HG03060 (cell line): ENCODE measurements around the gene PRAMEF20.

Source experiments
- ATAC-seq: cut with Tn5 transposase; IDR thresholded peaks from one replicate; pipeline ENCODE4 v1.9.1; 2021; ENCODE audit warnings: low read depth, moderate number of reproducible peaks; ENCODE audit not compliant: unreplicated experiment

PRAMEF20 gene

GRCh38 chr1:13461977-13462376 lies 51.7 kb downstream of the PRAMEF20 start:
- no peak for ATAC-seq

- no peak for ATAC-seq
These were observed 52.4 kb downstream of the PRAMEF20 start for GRCh38 chr1:13462682-13463081.

DNA sequence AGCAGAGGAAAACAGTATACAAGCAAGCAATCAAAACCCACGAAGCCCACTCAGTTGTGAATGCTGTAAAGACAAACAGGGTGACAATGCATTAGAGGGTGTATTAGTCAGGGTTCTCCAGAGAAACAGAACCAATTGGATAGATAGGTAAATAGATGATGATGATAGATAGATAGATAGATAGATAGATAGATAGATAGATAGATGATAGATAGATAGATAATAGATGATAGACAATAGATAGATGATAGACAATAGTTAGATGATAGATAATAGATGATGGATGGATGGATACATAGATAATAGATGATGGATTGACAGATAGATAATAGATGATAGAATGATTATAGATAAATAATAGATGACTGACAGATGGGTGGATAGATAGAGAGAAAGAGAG lies 55.3 kb downstream of the PRAMEF20 start:
- ATAC-seq = no peak

DNA sequence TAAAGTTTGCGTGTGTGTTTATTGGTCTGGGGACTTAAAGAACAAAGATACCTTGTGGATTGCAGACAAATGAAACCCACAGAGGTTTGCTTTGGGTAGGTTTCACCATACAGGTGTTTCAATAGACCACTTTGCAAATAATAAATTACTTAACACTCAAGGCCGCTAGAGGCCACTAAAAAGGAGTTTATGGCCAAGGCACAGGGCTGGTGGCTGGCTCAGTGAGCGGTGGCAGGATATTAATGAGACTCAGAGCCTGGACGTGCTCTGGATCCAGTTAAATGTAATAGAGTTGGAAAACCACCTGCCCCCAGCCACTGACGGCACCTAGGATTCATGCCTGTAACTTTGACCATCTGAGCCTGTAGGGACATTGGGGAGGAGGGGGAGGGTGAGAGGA lies 59.1 kb downstream of the PRAMEF20 start:
- no peak for ATAC-seq
